HG03039 (cell line): Measurements from ENCODE around the gene NANOS3.

Source experiments
- ATAC-seq: cut with Tn5 transposase; IDR thresholded peaks from one replicate; pipeline ENCODE4 v1.9.1; 2021; ENCODE audit warnings: mild to moderate bottlenecking, moderate library complexity; ENCODE audit not compliant: unreplicated experiment

The NANOS3 gene

GRCh38 chr19:13864667-13865570 lies 12.0 kb upstream of the NANOS3 start:
- ATAC-seq = no peak

- no peak for ATAC-seq
Measured at GRCh38 chr19:13865571-13866462, 11.1 kb upstream of the NANOS3 start.

DNA sequence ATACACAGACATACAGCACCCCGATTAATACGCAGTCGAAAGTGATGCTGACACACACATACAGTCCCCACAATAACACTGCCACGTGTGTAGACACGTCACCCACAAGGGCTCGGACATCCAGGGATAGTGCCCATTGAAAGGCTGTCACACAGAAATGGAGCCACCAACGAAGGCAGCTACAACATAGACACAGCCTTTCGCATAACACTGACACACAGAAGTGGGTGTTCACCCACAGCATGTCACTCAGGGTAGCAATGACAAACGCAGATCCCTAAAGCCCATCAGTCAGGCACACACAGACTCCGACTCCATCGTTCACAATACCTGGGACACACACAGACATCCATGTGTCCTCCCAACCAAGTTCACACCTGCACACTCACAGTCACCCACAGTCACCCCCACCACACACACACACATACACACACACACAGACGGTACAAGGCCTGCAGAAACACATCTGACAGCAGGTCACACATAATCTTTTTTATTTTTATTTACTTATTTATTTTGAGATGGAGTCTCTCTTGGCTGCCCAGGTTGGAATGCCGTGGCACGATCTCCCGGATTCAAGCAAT lies 10.4 kb upstream of the NANOS3 start:
- no peak for ATAC-seq

DNA sequence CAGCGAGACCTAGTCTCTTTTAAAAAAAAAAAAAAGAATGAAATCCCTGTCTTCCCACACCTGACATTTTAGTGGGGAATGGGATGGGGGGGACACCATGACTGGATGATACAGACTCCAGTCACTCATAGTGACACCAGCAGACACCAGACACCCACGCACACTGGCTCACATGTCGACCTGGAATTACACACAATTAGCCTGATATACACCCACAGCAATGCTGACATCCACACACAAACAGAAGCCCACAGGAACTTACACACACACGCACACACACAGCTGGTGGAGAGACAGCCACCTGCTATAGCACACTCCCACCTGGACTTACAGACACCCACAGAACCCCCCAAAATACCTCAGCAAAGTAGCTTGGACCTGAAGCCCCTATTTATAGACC lies 8.3 kb upstream of the NANOS3 start:
- ATAC-seq = no peak

DNA sequence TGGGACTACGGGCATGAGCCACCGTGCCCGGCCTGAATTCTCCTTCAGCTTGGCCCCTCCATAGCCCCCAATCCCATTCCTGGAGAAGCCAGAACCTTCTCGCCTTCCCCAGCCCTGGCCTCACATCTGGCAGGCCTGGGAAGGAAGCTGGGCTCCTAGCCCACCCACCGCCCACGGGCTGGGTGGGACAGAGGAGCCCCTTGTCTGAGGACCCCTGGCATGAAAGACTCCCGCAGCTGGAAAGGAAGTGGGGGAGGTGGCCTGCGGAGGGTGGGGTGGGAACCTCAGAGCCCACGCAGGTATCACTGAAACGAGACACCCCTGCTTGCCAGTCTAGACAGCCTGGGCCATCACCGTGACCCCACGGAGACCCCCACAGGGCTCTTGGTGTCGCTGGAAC lies 7.7 kb upstream of the NANOS3 start:
- ATAC-seq = no peak

- no peak for ATAC-seq
Measured at GRCh38 chr19:13870873-13871272, 6.1 kb upstream of the NANOS3 start.

DNA sequence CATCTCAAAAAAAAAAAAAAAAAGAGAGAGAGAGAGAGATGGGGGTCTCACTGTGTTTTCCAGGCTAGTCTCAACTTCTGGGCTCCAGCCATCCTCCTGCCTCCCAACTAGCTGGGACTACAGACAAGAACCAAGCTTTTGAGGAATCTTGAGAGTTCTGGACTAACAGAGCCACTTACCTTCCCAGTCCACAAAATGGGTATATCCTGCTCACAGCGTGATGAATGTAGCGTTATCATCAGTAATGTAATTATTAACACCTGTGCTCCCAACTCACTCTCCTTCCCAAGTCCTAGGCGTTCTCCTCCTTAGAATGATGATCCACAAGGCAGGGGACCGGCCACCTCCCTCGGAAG lies 4.6 kb upstream of the NANOS3 start:
- no peak for ATAC-seq

GRCh38 chr19:13872695-13873389 lies 4.1 kb upstream of the NANOS3 start:
- ATAC-seq = no peak

DNA sequence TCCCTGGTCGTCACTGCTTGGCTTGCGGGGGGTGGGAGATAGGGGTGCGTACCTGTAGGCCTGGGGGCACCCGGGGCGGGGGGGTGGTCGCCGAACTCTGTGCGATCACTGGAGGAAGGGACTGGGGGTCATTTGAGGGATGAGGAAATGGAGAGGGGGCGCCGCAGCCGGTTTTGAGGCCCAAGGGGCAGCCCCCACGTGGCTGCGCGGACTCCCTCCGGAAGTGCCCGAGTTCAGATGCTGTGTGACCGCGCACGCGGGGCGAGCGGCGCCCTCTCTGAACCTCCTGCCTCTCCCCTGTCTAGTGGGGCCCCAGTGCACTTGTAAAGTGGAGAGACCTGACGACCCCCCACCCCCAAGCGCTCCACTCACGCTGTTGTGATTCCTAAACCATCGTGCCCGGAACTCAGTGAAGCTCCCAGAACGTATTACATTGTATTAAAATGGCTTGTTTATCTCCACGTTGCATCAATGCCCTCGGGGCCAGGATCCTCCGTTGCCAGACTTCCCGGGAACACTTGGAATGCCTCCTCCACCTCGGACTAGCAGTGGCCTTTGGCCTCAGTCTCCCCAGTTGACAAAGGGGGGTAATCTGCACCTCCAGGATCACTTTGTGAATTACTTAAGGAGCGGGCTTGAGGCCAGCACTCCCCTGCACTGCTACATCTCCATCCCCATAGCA lies 3.0 kb upstream of the NANOS3 start:
- ATAC-seq = no peak

DNA sequence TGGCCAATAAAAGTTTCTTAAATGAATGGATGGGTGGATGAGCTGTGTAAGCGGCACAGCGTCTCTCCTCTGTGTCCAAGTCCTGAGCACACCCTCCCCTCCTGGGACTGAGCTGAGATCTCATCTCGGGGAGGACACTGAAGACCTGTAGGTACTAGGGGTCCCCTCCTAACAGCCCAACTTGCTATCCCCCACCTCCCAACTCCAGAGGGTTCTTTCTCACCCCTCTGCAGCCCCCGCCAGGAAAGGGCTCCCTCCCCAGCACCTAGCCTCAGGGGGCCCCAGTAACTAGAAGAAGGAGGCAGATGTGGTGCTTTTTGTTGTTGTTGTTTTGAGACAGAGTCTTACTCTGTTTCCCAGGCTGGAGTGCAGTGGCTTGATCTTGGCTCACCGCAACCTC lies 1.1 kb upstream of the NANOS3 start:
- ATAC-seq = no peak

DNA sequence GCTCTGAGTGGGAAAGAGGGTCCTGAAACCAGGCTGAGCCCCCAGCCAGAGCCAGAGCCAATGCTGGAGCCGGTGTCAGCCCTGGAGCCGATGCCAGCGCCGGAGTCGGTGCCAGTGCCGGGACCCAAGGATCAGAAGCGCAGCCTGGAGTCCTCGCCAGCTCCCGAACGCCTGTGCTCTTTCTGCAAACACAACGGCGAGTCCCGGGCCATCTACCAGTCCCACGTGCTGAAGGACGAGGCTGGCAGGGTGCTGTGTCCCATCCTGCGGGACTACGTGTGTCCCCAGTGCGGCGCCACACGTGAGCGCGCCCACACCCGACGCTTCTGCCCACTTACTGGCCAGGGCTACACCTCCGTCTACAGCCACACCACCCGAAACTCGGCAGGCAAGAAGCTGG lies 369 bp downstream of the NANOS3 start:
- ATAC-seq = no peak

GRCh38 chr19:13880059-13881043 lies 3.4 kb downstream of the NANOS3 start:
- peak; percentile 91 for ATAC-seq

DNA sequence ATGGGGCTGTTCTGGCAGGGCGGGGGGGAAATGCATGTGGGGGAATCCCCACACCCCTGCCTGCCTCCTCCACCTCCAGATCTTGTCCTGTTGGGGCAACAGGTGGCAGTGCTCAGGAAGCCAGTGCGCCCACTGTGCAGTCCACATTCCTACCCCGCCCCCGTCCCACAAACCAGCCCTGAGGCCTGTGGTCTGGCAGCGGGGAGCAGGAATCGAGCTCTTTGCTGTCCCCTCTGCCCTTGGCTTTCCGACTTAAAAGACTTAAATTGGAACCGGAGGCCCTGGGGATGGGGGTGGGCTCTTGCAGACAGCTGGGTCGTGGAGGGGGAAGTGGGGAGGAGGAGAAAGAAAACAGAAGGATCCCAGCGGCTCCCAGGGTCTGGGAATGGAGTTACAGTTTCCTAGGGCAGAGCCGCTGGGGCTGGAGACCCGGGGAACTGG lies 4.3 kb downstream of the NANOS3 start:
- no peak for ATAC-seq

GRCh38 chr19:13881692-13882418 lies 4.9 kb downstream of the NANOS3 start:
- no peak for ATAC-seq

- no peak for ATAC-seq
Measured at GRCh38 chr19:13882419-13882795, 5.5 kb downstream of the NANOS3 start.

DNA sequence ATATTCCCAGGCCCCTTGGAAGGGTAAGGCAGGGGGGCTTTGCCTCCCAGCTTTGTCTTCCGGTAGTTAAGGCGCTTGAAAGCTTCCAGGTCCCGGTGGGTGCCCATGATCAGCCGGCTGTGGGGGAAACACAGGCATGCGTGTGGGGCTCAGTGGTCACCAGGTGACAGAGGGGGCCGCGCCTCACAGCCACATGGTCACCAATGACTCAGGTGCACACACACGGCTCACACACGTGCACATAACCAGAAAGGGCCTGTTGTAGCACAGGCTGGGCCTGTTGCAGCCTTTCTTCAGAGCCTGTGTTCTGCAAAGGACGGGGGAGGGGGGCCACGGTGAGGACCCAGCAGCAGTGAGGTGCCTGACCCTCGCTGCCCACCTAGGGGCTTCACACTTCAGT lies 5.9 kb downstream of the NANOS3 start:
- ATAC-seq = no peak

DNA sequence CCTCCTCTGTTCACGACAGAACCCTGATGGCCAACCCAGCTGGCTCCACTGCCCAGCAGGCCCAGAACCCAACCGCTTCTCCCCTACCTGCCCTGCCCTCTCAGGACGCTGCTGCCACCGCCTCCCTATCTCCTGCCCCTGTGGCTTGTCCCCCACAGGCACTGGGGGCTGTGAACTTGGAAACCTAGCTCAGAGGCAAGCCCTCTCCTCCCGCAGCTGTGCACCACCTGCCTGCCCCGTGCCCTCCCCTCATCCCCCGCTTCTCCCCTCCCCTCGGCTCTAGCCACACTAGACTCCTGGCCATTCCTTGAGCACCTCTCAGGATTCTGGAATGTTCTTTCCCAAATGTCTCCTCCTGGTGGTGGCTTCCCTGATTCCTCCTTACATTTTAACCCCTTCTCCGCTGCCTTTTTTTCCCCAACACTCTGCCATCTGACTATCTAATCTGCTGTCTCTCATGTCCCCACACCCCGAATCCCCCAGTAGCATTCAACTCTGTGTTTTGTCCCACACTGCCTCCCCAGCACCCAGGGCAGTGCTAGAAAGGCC lies 6.7 kb downstream of the NANOS3 start:
- no peak for ATAC-seq
